ENCODE data around the gene LST1.

The LST1 gene

GRCh38 chr6:31621320-31621939, 35.4 kb downstream of the LST1 start:
- DNase-seq = no peak

- DNase-seq = no peak
Observed at GRCh38 chr6:31621991-31622390, 35.9 kb downstream of the LST1 start.

GRCh38 chr6:31622684-31623091, 36.6 kb downstream of the LST1 start:
- no peak for DNase-seq

GRCh38 chr6:31624070-31624469, 38.0 kb downstream of the LST1 start:
- no peak for DNase-seq

GRCh38 chr6:31626952-31627351, 40.9 kb downstream of the LST1 start:
- DNase-seq = no peak

GRCh38 chr6:31627690-31628287, 41.7 kb downstream of the LST1 start:
- no peak for DNase-seq

GRCh38 chr6:31629014-31629413, 42.9 kb downstream of the LST1 start:
- no peak for DNase-seq

- DNase-seq = no peak
Observed at GRCh38 chr6:31630177-31630934, 44.3 kb downstream of the LST1 start.

GRCh38 chr6:31631209-31631608, 45.1 kb downstream of the LST1 start:
- no peak for DNase-seq

- no peak for DNase-seq
Observed at GRCh38 chr6:31631681-31632278, 45.7 kb downstream of the LST1 start.

GRCh38 chr6:31632279-31632946, 46.3 kb downstream of the LST1 start:
- DNase-seq = no peak

GRCh38 chr6:31633447-31633846, 47.4 kb downstream of the LST1 start:
- DNase-seq = no peak

- no peak for DNase-seq
Observed at GRCh38 chr6:31634131-31634530, 48.1 kb downstream of the LST1 start.

GRCh38 chr6:31634969-31635575, 49.0 kb downstream of the LST1 start:
- no peak for DNase-seq

- DNase-seq = no peak
Observed at GRCh38 chr6:31636698-31637596, 50.9 kb downstream of the LST1 start.

Data from CD4-positive, alpha-beta T cell treated with Interferon alpha-2 for 1 hour (primary cell).